ENCODE data around the gene GAN.
A peak's percentile ranks its signal among the peaks of the same experiment; 100 is the strongest.

GAN gene

GRCh38 chr16:81347425-81347824, 32.7 kb downstream of the GAN start:
- TF ChIP-seq CTCF (IDR thresholded peaks at IDR 0.05) = no peak

- no peak for TF ChIP-seq CTCF (IDR thresholded peaks at IDR 0.05)
Measured at GRCh38 chr16:81349608-81350305, 35.0 kb downstream of the GAN start.

- TF ChIP-seq CTCF (IDR thresholded peaks at IDR 0.05) = peak; percentile 61
Measured at GRCh38 chr16:81350306-81350615, 35.5 kb downstream of the GAN start.

GRCh38 chr16:81353895-81354294, 39.1 kb downstream of the GAN start:
- no peak for TF ChIP-seq CTCF (IDR thresholded peaks at IDR 0.05)

GRCh38 chr16:81357711-81358260, 43.0 kb downstream of the GAN start:
- TF ChIP-seq CTCF (IDR thresholded peaks at IDR 0.05) = no peak

- TF ChIP-seq CTCF (IDR thresholded peaks at IDR 0.05) = no peak
Measured at GRCh38 chr16:81358860-81359259, 44.1 kb downstream of the GAN start.

- no peak for TF ChIP-seq CTCF (IDR thresholded peaks at IDR 0.05)
Measured at GRCh38 chr16:81360135-81360534, 45.4 kb downstream of the GAN start.

GRCh38 chr16:81365731-81366130, 51.0 kb downstream of the GAN start:
- TF ChIP-seq CTCF (IDR thresholded peaks at IDR 0.05) = no peak
